Measurements from ENCODE around the gene TFDP2. TPM values are rescaled to one million over a fixed set of nuclear protein-coding genes. Genes with fewer than 3 reads are reported as not detected.
"Not testable (repeated sequence)": the region's sequence is repeated elsewhere in the genome, so short reads cannot be mapped to it uniquely, and the experiment has no call there.

The TFDP2 gene
- total RNA-seq, 1 experiment from 2014 or later, result 45.8 TPM

DNA sequence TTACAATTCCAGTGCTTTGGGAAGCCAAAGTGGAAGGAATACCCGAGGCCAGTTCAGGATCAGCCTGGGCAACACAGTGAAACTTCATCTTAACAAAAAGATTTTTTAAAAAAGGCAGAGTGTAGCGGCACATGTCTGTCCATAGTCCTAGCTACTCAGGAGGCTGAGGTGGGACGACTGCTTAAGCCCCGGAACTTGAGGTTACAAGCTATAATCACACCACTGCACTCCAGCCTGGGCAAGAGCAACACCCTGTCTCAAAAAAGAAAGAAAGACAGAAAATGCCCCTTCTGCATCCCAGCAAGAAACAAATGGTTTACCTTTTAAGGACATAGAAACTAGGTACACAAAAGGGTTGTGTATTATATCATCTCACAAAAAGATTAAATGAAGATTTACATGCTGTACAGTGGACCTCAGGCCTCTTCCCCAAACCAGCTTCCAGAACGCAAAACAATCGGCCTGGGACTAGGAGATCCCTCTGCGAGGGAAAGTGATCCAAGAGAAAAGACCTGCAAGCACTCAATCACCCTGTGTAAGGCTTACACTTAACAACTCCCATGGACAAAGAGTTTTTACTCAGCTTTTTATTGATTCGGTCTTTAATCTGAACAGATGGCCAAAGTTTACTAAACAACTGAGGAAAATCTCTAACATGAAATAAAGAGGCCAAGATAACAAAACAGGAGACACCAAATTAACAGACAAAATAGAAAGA lies 21.2 kb downstream of the TFDP2 start:
- DNase-seq (ENCODE audit: low read depth), result no peak

- DNase-seq (ENCODE audit: low read depth), result no peak
Measured at GRCh38 chr3:142124243-142124642, 25.1 kb downstream of the TFDP2 start.

- no peak for DNase-seq (ENCODE audit: low read depth)
Measured at GRCh38 chr3:142120707-142121106, 28.6 kb downstream of the TFDP2 start.

DNA sequence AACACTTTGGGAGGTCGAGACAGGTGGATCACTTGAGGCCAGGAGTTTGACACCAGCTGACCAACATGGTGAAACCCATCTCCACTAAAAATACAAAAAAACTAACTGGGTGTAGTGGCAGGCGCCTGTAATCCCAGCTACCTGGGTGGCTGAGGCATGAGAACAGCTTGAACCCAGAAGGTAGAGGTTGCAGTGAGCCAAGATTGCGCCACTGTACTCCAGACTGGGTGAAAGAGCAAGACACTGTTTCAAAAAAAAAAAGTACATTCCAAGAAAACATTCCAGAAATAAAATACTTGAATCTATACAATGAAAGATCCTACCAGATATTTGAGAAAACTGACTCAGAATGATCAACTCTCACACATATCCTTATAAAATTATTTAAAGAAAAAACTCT lies 30.4 kb downstream of the TFDP2 start:
- no peak for DNase-seq (ENCODE audit: low read depth)

- DNase-seq (ENCODE audit: low read depth), result peak; percentile 34
Measured at GRCh38 chr3:142117056-142117851, 32.1 kb downstream of the TFDP2 start.

GRCh38 chr3:142115867-142116668 lies 33.3 kb downstream of the TFDP2 start:
- DNase-seq (ENCODE audit: low read depth), result peak; percentile 7

DNA sequence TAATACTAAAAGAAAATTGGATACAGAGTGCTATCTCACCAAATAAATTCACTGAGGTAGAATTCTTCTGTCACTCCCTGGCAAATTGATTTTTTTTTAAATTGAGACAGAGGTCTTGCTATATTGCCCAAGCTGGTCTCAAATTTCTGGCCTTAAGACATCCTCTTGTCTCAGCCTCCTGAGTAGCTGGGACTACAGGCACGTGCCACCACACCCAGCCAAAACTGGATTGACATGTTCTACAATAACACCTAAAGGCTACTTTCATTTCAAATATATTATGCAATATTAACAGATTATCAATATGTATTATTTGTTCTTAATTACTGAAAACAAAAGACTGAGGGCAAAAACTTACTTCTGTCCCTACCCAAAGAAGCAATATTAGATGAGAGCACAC lies 36.7 kb downstream of the TFDP2 start:
- no peak for DNase-seq (ENCODE audit: low read depth)

GRCh38 chr3:142106548-142106947 lies 42.8 kb downstream of the TFDP2 start:
- no peak for DNase-seq (ENCODE audit: low read depth)

DNA sequence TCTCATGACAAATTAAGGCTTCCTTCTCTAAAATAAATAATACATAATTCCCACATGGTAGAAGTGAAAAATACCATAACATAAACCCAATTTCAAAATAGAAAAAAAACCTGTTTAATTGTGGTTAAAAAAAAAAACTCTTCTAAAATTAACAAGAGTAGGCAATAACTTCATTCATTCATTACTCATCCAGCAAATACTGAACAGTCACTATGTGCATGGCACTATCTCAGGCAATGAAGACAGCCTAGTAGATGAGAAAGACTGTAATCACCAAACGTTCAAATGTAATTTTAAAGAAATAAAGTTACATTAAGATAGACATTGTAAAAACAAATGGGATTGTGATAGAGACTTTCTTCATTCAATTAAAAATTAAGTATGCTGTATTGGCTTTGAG lies 43.4 kb downstream of the TFDP2 start:
- no peak for DNase-seq (ENCODE audit: low read depth)

- no peak for DNase-seq (ENCODE audit: low read depth)
Measured at GRCh38 chr3:142104763-142105162, 44.6 kb downstream of the TFDP2 start.

DNA sequence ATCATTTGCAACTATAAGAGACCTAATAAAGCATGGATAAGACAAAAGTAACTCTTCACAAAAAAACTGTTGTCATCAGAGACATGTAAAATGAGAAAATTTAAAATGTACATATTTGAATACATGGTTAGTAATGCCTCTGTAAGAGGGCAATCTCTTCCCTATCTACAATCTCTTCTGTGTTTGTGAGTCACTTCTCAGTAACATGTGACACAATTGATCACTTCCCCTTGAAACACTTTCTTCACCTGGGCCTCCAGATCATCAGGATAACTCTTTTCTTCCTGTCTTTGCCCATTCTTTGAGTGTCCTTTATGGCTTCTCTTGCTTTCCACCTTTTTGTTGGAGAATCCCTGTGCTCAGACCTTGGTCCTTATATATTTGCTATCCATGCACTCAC lies 50.4 kb downstream of the TFDP2 start:
- peak; percentile 9 for DNase-seq (ENCODE audit: low read depth)

GRCh38 chr3:142097099-142097843 lies 52.1 kb downstream of the TFDP2 start:
- DNase-seq (ENCODE audit: low read depth), result no peak

DNA sequence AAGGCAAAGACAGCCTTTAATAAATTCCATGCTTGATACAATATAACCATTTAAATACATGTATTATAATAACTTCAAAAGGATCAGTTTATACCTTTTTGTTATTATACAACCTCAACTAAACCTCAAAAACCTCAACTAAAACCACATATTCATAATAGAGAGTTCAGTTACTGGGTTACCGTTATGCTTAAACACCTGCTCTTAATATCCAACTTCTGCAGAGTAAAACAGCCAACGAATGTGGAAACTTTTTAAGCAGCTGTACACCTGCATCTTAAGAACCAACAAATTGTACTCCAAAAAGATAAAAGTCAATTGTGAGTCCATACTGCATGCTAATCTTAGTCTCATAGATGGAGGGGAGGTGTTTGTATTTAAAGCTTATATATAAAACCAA lies 53.5 kb downstream of the TFDP2 start:
- no peak for DNase-seq (ENCODE audit: low read depth)

DNA sequence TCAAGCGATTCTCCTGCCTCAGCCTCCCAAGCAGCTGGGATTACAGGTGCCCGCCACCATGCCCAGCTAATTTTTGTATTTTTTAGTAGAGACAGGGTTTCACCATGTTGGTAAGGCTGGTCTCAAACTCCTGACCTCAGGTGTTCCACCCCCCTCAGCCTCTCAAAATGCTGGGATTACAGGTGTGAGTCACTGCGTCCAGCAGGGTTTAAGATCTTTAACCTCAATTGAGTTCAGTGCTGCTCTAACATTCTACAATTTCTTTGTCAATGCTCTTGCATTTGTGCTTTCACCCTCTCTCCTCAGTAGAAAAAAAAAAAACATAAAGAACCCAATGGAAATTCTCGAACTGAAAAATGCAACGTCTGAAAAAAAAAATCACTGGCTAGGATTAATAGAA lies 60.4 kb downstream of the TFDP2 start:
- DNase-seq (ENCODE audit: low read depth), result not testable (repeated sequence)

DNA sequence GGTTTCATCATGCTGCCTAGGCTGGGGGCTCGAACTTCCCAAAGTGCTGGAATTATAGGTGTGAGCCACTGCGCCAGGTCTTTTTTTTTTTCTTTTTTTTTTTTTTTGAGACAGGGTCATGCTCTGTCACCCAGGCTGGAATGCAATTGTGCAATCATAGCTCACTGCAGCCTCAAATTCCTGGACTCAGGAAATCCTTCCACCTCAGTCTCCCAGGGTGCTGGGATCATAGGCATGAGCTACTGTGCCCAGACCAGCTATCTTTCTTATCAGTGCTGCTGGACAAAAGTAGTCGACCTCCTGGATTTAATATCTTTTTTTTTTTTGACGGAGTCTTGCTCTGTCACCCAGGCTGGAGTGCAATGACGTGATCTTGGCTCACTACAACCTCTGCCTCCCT lies 60.8 kb downstream of the TFDP2 start:
- peak; percentile 33 for DNase-seq (ENCODE audit: low read depth)

- peak; percentile 61 for DNase-seq (ENCODE audit: low read depth)
Measured at GRCh38 chr3:142087676-142088075, 61.7 kb downstream of the TFDP2 start.

DNA sequence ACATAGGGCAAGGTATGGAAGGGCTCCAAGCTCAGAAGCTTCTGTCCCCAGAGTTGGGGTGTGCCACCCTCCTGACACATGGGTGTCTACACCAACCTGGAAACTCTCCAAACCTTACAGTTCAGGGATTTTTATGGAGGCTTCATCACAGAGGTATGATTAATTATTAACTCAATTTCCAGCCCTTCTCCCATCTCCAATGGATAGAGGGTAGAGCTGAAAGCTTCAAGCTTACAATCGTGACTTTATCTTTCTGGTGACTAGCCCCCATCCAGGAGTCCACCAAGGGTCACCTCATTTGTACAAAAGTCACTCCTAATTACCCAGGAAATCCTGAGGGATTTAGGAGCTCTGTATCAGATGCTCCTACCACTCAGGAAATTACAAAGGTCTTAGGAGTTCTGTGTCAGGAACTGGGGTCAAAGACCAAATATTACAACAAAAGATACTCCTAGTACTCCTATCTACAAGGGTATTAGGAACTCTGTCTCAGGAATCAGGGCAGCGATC lies 62.7 kb downstream of the TFDP2 start:
- no peak for DNase-seq (ENCODE audit: low read depth)

- DNase-seq (ENCODE audit: low read depth), result no peak
Measured at GRCh38 chr3:142081178-142081577, 68.2 kb downstream of the TFDP2 start.

- DNase-seq (ENCODE audit: low read depth), result no peak
Measured at GRCh38 chr3:142077859-142078500, 71.4 kb downstream of the TFDP2 start.

- DNase-seq (ENCODE audit: low read depth), result no peak
Measured at GRCh38 chr3:142077155-142077858, 72.0 kb downstream of the TFDP2 start.
